ENCODE data around the gene SP140.

DNA sequence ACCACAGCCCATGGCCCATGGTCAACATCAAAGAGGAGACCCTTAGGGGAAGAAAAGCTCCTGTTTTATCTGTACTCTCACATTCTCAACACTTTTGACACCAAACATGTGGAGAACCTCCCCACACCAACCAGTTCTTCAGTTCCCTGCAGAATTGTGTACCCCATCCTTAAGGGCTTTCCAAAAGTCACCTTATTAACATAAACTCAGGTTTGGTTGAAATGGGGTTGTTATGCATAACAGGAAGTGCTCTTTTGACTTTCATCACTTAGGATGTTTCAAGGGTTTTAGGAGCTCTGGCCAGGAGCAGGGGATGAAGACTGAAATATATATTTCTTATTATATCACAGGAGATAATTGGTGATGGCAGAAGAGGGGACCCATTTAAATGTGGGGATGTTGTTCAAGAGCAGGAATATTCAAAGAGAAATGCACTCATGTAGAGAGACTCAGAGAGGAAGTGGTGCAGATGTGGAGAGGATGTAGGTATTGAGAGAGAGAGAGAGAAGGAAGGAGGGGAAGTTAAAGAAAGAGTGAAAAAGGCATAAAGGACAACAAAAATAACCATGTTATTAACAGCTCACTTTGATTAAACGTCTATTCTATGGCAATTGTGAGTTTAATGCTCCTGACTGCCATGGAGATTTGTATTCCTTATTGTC lies 136.6 kb downstream of the SP140 start:
- no peak for TF ChIP-seq POLR2A (IDR thresholded peaks at IDR 0.05)
- TF ChIP-seq, protein P1, sequence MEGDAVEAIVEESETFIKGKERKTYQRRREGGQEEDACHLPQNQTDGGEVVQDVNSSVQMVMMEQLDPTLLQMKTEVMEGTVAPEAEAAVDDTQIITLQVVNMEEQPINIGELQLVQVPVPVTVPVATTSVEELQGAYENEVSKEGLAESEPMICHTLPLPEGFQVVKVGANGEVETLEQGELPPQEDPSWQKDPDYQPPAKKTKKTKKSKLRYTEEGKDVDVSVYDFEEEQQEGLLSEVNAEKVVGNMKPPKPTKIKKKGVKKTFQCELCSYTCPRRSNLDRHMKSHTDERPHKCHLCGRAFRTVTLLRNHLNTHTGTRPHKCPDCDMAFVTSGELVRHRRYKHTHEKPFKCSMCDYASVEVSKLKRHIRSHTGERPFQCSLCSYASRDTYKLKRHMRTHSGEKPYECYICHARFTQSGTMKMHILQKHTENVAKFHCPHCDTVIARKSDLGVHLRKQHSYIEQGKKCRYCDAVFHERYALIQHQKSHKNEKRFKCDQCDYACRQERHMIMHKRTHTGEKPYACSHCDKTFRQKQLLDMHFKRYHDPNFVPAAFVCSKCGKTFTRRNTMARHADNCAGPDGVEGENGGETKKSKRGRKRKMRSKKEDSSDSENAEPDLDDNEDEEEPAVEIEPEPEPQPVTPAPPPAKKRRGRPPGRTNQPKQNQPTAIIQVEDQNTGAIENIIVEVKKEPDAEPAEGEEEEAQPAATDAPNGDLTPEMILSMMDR (IDR thresholded peaks at IDR 0.05): no peak
- TF ChIP-seq EP300 (IDR thresholded peaks at IDR 0.05): no peak
- no peak for TF ChIP-seq POLR2AphosphoS5 (IDR thresholded peaks at IDR 0.05)

Measured in suprapubic skin (tissue), 4 donors.